GM21367 (cell line): ENCODE results near the gene JDP2.

ENCODE experiments used
- ATAC-seq: cut with Tn5 transposase; IDR thresholded peaks from one replicate; pipeline ENCODE4 v1.9.1; 2021; ENCODE audit not compliant: unreplicated experiment

JDP2 gene

DNA sequence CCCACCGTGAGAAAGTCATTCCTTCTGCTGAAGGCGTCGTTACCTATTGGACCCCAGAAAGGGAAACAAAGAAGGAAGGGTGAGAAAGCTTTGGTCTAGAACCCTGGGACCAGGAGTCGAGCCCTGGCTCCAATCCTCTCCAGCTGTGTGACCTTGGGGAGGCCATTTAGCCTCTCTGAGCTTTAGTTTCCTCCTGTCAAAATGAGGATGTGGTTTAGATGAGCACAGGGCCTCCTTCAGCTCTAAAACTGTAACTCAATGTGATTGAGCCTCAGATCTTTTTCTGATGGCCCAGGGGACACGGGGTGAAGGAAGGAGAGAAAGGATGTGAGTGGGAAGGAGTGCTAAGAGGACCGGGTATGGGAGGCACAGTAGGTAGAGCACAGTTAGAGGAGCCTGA lies 7.7 kb downstream of the JDP2 start:
- no peak for ATAC-seq

GRCh38 chr14:75437201-75438143 lies 9.7 kb downstream of the JDP2 start:
- no peak for ATAC-seq

DNA sequence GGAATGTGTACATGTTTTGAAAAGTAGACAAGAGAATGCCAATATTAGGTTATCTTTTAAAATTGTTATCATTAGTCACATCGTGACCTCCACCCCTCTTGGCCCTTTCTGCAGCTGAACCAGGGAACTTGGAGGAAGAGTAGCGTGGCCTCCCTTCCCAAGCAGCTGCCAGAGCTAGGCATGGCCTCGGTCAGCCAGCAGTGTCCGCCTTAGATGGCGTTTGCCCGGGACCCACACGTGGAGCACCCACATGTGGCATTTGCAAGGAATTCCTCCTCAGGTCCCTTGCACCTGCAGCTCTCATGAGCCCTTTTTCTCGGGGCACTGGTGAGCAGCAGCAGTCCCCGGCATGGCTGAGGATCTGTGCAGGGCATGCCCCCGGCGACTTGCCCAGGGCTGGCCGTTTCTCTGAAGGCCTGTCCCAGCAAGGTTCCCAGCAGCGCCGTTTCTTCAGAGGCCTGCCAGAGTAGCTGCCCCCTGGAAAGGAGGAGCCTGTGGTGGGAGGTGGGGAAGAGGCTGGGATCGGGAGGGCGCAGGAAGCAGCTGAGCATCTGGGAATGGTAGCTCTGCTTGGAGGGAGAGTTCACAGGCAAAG lies 10.8 kb downstream of the JDP2 start:
- no peak for ATAC-seq

- ATAC-seq = no peak
These were observed 12.2 kb downstream of the JDP2 start for GRCh38 chr14:75439989-75440388.

- no peak for ATAC-seq
These were observed 13.1 kb downstream of the JDP2 start for GRCh38 chr14:75440733-75441477.

- ATAC-seq = no peak
These were observed 13.9 kb downstream of the JDP2 start for GRCh38 chr14:75441728-75442127.

DNA sequence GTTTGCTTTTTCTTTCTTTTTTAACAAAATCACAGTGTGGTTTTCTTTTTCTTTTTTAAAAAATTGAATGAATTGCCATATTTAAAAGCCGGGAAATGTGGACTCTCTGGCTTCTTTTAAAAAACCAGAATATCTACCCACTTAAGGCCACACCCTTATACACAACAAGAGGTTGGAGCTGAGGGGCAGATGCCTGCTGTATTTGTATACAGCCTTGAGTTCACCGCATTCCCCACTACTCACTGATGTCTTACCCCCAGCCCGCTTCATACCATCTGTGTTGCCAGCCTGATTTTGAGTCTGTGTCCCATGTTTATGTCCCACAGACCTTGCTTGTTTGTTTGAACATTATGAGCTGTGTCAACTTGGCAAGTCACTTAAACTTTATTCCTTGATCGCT lies 14.3 kb downstream of the JDP2 start:
- no peak for ATAC-seq

GRCh38 chr14:75442642-75443041 lies 14.8 kb downstream of the JDP2 start:
- ATAC-seq = no peak

DNA sequence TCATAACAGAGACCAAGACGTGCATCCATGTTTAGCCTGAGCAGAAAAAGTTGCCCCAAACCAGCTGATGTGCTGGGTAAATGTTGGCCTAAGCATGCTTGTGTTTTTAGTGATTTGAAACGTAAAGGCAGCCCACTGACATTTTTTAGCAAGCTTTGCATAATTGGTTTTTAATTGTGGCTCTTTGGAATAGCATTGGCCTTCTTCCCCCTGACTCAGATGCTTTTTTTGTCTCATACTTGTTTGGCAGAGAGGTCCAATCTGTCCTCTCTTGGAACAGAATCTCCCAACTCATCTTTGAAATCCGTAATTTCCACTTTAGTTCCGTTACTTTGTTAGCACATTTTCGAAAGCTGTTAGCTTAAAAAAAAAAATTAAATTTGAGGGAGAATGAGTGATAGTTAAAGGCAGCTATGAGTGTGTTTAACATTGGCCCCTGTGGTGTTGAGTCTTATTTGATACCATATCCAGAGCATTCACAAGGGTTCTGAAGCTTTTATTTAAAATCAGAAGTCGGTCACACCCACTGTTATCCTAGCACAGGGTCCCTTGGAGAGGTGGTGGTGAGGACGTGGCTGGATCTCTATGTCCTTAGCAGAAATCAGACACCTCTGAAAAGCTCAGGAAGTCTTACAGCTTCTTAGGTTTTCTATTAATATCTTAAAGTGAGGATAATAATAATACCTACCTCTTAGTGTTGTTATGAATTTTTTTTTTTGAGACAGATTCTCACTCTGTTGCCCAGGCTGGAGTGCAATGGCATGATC lies 15.6 kb downstream of the JDP2 start:
- ATAC-seq = no peak

- ATAC-seq = no peak
These were observed 17.4 kb downstream of the JDP2 start for GRCh38 chr14:75445236-75445635.

DNA sequence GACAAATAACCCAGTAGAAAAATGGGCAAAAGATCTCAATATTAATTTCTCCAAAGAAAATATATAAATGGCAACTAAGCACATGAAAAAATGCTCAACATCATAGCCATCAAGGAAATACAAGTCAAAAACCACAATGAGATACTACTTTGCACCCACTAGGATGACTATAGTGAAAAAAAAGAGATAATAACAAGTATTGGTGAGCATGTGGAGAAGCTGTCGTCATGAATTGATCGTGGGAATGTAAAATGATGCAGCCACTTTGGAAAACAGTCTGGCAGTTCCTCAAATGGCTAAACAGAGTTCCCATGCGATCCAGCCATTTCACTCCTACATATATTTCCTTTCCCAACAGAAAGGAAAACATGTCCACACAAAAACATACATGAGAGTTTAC lies 18.1 kb downstream of the JDP2 start:
- no peak for ATAC-seq

DNA sequence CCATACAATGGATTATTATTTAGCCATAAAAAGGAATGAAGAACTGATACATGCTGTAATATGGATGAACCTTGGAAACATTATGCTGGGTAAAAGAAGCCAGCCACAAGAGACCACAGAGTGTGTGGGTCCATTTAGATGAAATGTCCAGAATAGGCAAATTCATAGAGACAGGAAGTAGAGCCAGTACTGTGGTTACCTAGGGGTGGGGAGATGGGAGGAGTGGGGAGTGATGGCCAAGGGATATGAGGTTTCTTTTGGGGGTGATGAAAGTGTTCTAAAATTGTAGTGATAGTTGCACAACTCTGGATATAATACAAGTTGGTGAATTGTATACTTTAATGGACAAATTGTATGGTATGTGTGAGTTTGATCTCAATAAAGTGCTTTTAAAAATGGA lies 18.6 kb downstream of the JDP2 start:
- no peak for ATAC-seq

DNA sequence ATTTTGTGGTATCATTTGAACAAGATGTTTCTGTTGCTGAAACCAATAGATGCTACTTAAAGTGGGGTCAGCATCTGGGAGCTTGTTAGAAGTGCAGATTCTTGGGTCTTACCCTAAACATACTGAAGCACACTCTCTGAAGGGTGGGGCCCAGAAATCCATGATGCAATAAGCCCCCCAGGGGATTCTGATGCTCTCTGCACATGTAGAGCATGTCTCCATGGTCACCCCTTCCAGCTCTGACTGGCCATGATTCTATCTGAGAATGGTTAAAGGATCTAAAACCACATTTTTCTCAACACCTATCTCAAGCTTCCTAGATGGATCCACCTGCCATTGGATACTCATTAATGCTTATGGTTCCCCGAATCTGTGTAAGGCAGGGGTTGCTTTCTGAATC lies 20.4 kb downstream of the JDP2 start:
- no peak for ATAC-seq

DNA sequence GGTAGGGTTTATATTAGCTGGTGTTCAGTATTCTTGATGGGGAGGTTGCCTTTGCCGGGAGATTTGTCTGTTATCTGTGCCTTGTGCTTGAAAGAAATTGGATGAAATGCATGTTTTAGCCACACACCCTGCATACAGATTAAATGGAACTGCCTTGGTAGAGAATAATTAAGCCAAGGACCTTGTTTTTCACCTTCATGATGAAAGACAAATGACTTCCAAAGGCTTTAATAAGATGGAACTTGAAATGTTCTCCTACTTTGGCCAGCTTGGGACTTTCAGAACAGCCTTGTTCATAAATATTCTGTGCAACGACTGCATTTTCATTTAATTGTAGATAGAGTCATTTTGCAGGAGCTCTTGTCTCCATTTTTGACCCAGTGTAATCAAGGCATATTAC lies 21.2 kb downstream of the JDP2 start:
- ATAC-seq = no peak

GRCh38 chr14:75449696-75450095 lies 21.9 kb downstream of the JDP2 start:
- no peak for ATAC-seq

- no peak for ATAC-seq
These were observed 22.8 kb downstream of the JDP2 start for GRCh38 chr14:75450381-75451276.

DNA sequence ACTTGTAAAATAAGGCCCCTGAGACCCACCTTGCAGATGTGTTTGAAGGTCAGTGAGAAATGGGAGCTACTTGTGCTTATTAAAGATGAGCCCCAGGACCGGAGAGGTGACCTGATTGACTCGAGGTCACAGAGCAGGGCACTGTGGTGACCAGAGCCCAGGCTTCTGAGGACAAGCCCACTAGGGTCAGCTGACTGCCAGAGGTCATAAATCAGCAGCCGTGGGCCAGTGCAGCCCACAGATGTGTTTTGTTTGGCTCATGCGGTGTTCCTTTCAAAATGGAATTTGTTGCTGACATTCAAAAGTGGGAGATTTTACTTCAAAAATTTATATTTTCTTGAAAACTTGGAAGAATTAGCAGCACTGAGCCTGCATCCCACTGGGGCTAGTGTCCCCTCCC lies 24.5 kb downstream of the JDP2 start:
- no peak for ATAC-seq

DNA sequence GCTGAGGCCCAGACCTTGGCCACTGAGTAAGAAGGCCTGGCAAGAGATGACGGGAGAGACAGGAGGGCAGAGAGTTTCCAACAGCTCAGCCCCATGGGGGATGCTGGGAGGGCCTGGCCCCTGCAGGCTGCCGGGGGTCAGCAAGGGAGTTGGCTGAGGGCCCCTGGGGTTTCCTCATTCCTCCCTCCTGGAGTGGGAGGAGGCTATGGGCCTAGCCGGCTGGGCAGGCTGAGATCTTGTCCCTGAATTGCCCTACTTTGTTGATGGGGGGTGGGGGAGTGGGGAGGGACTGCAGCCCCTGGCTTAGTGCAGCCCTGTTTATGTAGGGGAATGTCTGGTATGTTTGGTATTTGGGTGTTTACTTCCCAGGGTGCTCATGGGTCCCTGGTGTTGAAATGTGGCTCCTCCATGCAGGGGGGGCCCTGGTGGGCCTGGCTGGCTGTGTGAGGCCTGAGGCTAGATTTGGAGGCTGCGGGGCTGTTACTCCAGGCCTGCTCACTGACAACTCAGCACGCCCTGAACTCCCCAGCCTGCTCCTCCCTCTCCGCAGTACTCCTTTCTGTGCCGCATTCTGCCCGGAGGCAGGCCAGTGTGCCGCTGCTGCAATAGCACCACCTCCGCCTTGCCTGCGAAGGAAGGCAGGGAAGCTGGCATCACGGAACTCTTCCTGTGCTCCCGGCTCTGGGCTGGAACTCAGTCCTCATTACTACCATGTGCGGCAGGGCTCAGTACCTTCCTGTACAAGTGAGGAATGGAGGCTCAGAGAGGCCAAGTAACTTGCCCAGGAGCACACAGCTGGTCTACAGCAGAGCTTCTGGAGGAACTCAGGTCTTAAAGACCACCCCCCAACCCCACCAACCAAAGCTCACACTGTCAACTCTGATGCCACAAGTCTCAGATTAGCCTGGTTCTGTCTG lies 25.3 kb downstream of the JDP2 start:
- ATAC-seq = no peak

- no peak for ATAC-seq
These were observed 26.1 kb downstream of the JDP2 start for GRCh38 chr14:75453817-75454434.
